T-helper 1 cell treated with Interleukin-12 subunit alpha and Interleukin-12 subunit beta and Interleukin-4 antibody, amounts not matched to agents 30 ng/mL and 1 ng/mL, for 36 hours (primary cell): ENCODE results near the gene TNFSF12. TPM values are rescaled to one million over a fixed set of nuclear protein-coding genes. Genes with fewer than 3 reads are reported as not detected.

ENCODE experiments used
- intact Hi-C: fragments of 100-400 bp; cut with micrococcal nuclease; formaldehyde crosslinking; loops from one replicate; pipeline ENCODE4 v1.15.1; 2024
- total RNA-seq: library from RNA; stranded (reverse); gene quantifications from 2 replicates; pipeline ENCODE4 v1.2.3, GENCODE V29; 2022

The TNFSF12 gene, protein sequence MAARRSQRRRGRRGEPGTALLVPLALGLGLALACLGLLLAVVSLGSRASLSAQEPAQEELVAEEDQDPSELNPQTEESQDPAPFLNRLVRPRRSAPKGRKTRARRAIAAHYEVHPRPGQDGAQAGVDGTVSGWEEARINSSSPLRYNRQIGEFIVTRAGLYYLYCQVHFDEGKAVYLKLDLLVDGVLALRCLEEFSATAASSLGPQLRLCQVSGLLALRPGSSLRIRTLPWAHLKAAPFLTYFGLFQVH
- 79.9 and 96.4 TPM in 2 replicates for total RNA-seq

- intact Hi-C loops = loop anchor here (2.0 kb wide), 2 partner anchors 26 to 34 kb away; no protein-coding TSS in a partner anchor
Measured at GRCh38 chr17:7548585-7549400, at the start of gene TNFSF12. Gene TNFSF12 (plus strand): TSS chr17:7549058. CDS start chr17:7549154, 96 bp downstream.

DNA sequence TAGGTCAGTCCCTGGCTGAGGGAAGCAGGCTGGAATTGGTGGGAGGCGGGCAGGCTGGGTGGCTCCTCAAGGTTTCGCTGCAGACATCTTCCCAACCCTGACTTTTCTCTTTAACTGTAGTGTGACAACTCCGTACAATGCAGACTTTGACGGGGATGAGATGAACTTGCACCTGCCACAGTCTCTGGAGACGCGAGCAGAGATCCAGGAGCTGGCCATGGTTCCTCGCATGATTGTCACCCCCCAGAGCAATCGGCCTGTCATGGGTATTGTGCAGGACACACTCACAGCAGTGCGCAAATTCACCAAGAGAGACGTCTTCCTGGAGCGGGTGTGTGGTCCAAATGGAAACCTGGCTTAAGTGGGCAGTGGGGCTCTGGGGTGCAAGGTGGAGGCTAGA is 49.7 kb upstream of the TNFSF12 start:
- intact Hi-C loops = no loop called here

- intact Hi-C loops = loop anchor here (2.0 kb wide), 1 partner anchor 145 kb away; no protein-coding TSS in a partner anchor
Measured at GRCh38 chr17:7501729-7502128, 47.1 kb upstream of the TNFSF12 start.

GRCh38 chr17:7502171-7502847 is 46.5 kb upstream of the TNFSF12 start:
- intact Hi-C loops = loop anchor here (2.0 kb wide), 1 partner anchor 146 kb away; no protein-coding TSS in a partner anchor

DNA sequence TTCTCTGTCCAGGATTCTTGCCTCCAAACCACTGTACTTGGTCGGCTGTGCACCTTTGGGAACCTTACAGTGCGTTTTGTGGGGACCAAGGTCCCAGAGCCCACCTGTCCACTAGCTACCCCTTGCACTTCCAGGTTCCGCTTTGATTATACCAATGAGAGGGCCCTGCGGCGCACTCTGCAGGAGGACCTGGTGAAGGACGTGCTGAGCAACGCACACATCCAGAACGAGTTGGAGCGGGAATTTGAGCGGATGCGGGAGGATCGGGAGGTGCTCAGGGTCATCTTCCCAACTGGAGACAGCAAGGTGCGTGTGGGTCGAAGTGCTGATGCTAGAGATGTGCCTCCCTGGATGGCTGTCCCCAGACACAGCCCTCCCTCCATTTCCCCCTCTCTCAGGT is 45.9 kb upstream of the TNFSF12 start:
- intact Hi-C loops = loop anchor here (2.0 kb wide), 1 partner anchor 146 kb away; no protein-coding TSS in a partner anchor

GRCh38 chr17:7503521-7503920 is 45.3 kb upstream of the TNFSF12 start:
- intact Hi-C loops = loop anchor here (2.0 kb wide), 1 partner anchor 147 kb away; no protein-coding TSS in a partner anchor

DNA sequence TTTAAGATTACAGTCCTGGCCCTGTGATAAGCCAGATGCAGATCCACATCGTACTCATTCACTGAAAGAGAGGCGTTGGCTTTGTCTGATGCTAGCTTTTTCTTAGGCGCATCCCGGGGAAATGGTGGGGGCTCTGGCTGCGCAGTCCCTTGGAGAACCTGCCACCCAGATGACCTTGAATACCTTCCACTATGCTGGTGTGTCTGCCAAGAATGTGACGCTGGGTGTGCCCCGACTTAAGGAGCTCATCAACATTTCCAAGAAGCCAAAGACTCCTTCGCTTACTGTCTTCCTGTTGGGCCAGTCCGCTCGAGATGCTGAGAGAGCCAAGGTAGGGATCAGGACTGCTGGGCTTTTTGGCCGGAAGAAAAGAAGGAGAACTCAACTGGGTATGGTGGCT is 40.7 kb upstream of the TNFSF12 start:
- intact Hi-C loops = no loop called here

DNA sequence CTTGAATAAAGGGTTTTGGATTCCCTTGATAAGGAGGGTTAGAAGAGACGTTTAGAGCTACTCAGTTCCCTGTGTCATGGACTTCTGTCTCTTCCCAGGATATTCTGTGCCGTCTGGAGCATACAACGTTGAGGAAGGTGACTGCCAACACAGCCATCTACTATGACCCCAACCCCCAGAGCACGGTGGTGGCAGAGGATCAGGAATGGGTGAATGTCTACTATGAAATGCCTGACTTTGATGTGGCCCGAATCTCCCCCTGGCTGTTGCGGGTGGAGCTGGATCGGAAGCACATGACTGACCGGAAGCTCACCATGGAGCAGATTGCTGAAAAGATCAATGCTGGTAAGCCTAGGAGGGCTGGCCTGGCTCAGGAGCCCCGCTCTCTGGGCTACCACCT is 40.0 kb upstream of the TNFSF12 start:
- intact Hi-C loops = no loop called here

- intact Hi-C loops = no loop called here
Measured at GRCh38 chr17:7509937-7510336, 38.9 kb upstream of the TNFSF12 start.

- intact Hi-C loops = no loop called here
Measured at GRCh38 chr17:7511108-7511507, 37.8 kb upstream of the TNFSF12 start.

DNA sequence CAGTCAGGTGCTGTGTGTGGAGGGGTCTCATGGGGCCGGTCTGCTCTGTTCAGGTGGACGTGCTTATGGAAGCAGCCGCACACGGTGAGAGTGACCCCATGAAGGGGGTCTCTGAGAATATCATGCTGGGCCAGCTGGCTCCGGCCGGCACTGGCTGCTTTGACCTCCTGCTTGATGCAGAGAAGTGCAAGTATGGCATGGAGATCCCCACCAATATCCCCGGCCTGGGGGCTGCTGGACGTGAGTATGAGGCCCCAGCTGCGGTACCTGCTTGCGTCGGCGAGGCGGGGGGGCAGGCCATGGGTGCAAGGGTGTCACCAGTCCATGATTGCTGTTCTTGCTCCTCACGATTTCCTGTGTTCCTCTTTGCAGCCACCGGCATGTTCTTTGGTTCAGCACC is 36.8 kb upstream of the TNFSF12 start:
- intact Hi-C loops = no loop called here

DNA sequence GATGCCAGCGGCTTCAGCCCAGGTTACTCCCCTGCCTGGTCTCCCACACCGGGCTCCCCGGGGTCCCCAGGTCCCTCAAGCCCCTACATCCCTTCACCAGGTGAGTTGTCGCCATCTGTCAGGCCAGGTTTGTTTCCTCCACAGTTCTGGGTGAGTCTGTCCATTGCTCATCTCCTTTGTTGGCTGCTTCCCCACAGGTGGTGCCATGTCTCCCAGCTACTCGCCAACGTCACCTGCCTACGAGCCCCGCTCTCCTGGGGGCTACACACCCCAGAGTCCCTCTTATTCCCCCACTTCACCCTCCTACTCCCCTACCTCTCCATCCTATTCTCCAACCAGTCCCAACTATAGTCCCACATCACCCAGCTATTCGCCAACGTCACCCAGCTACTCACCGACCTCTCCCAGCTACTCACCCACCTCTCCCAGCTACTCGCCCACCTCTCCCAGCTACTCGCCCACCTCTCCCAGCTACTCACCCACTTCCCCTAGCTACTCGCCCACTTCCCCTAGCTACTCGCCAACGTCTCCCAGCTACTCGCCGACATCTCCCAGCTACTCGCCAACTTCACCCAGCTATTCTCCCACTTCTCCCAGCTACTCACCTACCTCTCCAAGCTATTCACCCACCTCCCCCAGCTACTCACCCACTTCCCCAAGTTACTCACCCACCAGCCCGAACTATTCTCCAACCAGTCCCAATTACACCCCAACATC is 35.9 kb upstream of the TNFSF12 start:
- intact Hi-C loops = no loop called here

GRCh38 chr17:7513850-7514419 is 34.9 kb upstream of the TNFSF12 start:
- intact Hi-C loops = loop anchor here (1.0 to 2.0 kb wide), 3 partner anchors 35 to 75 kb away; partner anchors contain the start of genes SENP3 and TNFSF12

GRCh38 chr17:7515911-7516610 is 32.8 kb upstream of the TNFSF12 start:
- intact Hi-C loops = loop anchor here (2.0 kb wide), 1 partner anchor 33 kb away; the partner anchor contains the start of gene TNFSF12

DNA sequence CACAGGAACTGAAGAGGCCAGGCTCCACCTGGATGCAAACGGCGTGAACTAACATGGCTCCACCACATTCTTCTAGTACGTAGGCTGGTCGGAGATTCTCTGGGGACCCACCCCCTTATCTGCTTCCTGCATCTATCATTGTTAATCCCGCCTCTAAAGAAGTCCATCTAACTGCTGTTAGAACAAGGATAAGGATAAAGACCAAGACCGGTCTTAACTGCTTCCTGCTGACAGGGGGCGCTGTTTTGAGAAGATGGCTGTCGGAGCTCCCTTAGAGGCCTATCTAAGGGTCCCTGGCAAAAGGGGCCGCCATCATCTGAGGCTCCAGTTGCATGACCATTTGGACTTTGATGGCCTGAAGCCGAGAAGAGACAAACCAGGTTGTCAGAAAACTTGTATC is 25.8 kb upstream of the TNFSF12 start:
- intact Hi-C loops = loop anchor here (1.0 to 10.0 kb wide), 3 partner anchors 26 to 152 kb away; partner anchors contain the start of genes SENP3 and TNFSF12

DNA sequence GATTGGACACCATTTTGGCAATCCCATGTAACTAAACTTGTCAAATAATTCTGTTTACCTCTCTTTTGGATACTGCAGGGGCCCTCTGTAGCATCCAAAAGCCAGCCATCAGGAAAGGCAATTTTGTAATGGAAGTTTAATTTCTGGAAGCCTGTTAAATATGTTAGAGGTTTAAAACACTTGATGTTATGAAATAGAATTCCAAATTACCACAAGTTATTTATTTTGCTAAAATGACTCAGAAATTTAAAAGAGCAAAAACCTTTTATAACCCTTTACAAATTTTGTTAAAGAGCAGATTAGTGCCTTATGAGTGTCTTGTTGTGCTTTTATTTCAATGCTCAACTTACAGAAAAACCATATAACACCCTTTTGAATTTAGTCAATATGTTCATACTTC is 20.0 kb upstream of the TNFSF12 start:
- intact Hi-C loops = loop anchor here (10.0 kb wide), 1 partner anchor 146 kb away; no protein-coding TSS in a partner anchor

GRCh38 chr17:7530023-7530900 is 18.6 kb upstream of the TNFSF12 start:
- intact Hi-C loops = no loop called here

DNA sequence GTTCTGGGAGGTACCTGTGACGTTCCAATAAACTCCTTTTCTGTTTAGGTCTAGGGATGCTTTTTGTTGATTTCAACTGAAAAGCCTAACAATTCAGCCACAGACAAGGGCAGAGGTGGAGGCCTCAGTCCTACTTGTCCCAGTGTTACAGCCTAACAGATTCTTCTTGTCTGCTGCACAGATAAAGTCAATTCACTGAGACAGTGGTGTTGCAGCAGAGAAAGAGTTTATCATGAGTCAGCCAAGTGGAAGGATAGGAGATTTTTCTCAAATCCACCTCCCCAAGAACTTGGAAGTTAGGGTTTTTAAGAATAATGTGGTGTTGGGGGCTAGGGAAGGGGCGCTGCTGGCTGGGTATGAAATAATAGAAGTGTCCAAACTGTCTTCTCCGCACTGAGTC is 10.8 kb upstream of the TNFSF12 start:
- intact Hi-C loops = no loop called here
